Mammary epithelial cell (primary cell): ENCODE results near the gene KLF5.

Experiments
- EZH2 ChIP-seq: IDR thresholded peaks from 2 replicates; pipeline ENCODE4 v1.6.1; 2012; ENCODE audit warnings: low read length, inconsistent platforms, borderline replicate concordance
- TF ChIP-seq, protein P1 (sequence below), 2 donors: IDR thresholded peaks in 1 of 2; conservative IDR thresholded peaks in 1 of 2; 2 replicates each; pipeline ENCODE4 v1.5.1; 2011 to 2012; ENCODE audit warnings: inconsistent platforms in 2 of 2, low read length in 2 of 2, mild to moderate bottlenecking in 2 of 2, control low read depth in 1 of 2, low read depth in 1 of 2; ENCODE audit not compliant: insufficient read depth in 1 of 2; ENCODE audit errors: extremely low read depth in 1 of 2

DNA sequence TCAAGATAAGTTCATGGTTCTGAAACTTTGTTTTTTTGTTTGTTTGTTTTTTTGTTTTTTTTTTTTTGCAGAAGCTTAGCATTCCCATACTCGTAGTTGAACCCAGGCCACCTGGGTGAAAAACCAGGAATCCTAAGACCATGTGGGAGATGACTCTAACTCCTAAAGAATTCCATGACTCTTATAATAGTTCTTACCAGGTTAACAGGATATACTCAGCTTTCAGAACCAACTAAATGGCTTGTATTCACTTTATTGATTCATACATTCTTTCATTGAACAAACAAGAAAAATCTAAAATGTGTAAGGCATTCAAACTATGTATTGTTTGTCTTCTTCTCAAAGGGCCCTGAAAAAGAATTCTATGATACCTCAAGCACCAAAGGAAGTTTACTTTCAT is 40.5 kb upstream of the KLF5 start:
- TF ChIP-seq, protein P1, sequence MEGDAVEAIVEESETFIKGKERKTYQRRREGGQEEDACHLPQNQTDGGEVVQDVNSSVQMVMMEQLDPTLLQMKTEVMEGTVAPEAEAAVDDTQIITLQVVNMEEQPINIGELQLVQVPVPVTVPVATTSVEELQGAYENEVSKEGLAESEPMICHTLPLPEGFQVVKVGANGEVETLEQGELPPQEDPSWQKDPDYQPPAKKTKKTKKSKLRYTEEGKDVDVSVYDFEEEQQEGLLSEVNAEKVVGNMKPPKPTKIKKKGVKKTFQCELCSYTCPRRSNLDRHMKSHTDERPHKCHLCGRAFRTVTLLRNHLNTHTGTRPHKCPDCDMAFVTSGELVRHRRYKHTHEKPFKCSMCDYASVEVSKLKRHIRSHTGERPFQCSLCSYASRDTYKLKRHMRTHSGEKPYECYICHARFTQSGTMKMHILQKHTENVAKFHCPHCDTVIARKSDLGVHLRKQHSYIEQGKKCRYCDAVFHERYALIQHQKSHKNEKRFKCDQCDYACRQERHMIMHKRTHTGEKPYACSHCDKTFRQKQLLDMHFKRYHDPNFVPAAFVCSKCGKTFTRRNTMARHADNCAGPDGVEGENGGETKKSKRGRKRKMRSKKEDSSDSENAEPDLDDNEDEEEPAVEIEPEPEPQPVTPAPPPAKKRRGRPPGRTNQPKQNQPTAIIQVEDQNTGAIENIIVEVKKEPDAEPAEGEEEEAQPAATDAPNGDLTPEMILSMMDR (conservative IDR thresholded peaks at IDR 0.05 in 1 of 2, IDR thresholded peaks at IDR 0.05 in 1 of 2; ENCODE audit: extremely low read depth in 1 of 2, insufficient read depth in 1 of 2, low read depth in 1 of 2, low read length in 2 of 2) = no peak
- TF ChIP-seq EZH2 = no peak
